ENCODE results near the gene MAD1L1.

The MAD1L1 gene

DNA sequence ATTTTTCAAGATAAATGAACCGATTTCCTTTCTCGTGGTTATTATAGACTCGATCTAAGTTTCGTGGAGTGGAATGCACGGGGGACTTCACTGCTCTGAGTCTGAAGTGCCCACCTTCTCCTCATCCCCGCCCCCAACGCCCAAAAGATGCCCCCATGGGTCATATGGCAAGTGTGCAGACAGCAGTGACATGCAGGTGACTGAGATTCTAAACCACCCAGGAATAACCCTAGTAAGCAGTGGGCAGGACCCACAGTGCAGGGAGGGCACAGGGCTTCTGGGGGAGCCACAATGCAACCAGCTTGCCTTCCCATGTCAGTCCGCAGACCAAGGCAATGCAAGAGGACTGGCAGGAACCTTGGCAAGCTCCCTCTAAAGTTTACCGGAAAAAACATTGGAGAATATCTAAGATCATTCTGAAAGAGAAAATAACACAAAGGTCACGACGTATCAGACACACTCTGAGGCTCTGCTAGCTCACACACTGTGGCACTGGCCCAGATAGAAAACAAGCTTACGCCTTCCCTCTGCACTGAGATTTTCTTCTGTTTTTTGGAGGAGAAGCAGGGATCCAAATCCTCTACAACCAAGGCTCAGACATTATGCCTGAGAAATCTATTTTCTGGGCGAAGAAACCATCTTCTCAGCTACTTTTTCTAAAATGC, 239.6 kb downstream of the MAD1L1 start:
- DNase-seq (ENCODE audit: low read depth in 2 of 2, low spot score in 1 of 2): no peak

DNA sequence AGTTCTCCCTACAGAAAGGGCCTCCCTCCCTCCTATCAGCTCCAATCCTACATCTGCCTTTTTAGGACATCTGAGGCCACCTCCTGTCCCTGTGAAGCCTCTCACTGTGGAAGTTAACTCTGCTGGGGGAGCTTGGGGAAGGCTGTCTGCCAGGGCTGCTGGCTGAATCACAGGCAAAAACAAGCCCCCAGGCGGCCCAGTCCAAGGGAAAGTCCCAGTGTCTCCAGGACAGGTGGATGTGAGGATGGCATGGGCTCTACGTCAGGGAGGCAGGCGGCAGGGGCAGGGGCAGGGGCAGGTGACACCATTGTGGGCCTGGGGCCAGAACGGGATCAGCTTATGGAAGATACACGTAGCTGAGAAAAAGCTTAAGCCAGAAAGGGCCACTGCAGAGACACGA, 240.2 kb downstream of the MAD1L1 start:
- no peak for DNase-seq (ENCODE audit: low read depth in 2 of 2, low spot score in 1 of 2)

DNA sequence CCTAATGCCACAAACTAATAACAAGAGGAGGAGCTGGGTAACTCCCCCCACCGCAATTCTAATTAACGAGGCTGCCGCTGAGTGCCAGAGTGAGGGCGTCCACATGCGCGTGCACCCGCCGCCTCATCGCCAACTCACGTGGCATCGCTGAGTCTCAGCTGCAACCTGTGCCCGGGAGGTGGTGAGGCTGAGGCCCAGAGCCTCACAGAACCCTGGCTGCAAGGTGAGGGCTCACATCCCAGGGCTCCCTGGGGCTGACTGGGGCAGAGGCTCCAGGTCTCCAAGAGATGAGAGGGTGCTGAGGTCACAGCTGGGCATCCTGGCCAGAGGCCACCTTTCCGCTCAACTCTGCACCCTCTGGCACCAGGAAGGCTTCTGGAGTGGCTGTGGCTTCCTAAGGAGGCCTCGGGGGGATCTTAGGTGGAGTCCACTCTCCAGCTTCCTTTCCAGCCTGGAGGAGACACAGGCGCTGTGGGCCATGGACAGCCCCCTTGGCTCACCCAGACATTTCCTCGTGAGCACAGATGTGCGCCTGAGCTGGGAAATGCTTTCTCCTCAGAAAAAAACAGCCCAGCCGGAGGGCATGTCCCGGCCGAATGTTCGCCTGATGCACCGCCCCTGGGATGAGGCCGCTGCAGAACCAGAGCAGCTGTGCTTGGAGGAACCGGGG, 242.6 kb downstream of the MAD1L1 start:
- DNase-seq (ENCODE audit: low read depth in 2 of 2, low spot score in 1 of 2): no peak

GRCh38 chr7:1989049-1989860, 243.5 kb downstream of the MAD1L1 start:
- no peak for DNase-seq (ENCODE audit: low read depth in 2 of 2, low spot score in 1 of 2)

- no peak for DNase-seq (ENCODE audit: low read depth in 2 of 2, low spot score in 1 of 2)
These were observed 244.2 kb downstream of the MAD1L1 start for GRCh38 chr7:1988533-1988930.

DNA sequence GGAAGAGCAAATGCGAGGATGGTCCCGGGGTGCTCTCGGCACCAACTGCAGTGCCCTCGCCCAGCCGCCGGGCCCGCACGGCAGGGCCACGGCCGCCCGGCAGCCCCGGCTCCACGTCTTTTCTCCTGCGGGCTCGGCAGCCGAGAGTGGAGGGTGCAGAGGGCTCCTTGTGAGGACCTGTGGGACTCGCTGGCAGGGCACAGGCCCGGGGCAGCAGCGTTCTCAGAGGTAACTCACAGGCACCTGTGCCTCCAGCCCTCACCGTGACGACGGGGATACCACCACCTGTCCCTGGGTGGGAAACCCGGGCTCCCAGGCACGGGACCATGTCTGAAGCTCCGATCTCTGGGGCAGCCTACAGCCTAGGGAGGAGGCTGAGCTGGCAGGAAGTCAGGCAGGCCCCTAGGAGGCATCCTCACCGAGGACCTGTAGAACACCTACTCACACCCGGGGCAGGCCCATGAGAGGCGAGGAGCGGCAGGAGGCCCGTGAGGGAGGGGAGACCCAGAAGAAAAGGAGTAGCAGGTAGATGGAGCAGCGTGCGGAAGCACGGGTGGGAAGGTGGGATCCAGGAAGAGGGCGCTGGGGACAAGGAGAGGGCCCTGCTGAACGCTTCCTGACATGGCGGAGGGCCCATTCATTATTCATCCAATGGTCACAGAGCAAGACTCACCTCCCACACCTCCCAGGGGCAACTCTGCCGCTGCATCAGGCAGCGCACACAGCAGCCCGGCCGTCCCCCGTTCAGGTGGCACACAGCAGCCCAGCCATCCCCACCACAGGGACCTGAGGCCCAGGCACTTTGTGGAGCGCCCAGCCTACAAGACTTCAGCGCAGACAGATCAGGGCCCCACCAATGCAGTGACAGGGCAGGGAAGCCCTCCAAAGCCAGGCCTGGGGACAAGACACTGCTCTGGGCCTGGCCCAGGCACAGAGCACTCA, 244.9 kb downstream of the MAD1L1 start:
- DNase-seq (ENCODE audit: low read depth in 2 of 2, low spot score in 1 of 2): no peak

DNA sequence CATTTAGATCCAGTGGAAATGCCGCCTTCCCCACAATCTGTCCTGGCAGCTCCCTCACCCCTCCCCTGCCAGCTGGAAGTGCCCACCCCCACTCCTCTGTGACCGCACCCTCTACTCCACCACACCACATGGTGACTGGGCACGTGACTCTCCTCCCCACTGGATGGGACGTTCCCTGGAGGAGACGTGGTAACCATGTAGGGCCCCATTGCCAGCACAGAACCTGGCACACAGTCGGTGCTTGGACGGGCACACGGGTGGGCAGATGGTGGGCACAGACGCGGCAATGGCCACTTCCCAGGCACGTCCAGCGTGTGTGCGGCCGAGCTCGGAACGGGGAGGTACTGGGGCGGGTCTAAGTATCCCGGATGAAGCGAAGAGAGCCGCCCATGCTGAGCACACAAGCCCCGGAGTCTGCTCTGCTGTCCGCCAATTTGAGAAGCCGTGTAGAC, 245.6 kb downstream of the MAD1L1 start:
- no peak for DNase-seq (ENCODE audit: low read depth in 2 of 2, low spot score in 1 of 2)

GRCh38 chr7:1986366-1987083, 246.2 kb downstream of the MAD1L1 start:
- no peak for DNase-seq (ENCODE audit: low read depth in 2 of 2, low spot score in 1 of 2)

DNA sequence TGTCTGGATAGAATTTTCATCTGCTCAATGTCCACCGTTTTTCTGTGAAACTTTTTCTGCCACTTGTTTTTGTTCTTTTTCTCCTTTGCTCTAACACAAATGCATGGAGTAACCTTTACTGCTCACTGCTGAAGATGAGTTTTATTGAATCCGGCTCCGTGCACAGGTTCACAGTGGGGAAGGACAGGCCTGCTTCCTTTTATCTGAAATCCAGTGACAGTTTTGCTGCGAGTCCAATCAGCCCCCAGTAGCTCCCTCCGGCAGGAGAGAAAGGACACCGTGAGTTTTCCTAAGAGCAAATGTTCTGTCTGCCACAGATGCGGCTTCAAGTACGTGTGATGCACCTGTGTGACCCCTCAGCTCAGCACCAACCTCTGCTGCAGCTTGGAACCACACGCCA, 246.8 kb downstream of the MAD1L1 start:
- DNase-seq (ENCODE audit: low read depth in 2 of 2, low spot score in 1 of 2): no peak

DNA sequence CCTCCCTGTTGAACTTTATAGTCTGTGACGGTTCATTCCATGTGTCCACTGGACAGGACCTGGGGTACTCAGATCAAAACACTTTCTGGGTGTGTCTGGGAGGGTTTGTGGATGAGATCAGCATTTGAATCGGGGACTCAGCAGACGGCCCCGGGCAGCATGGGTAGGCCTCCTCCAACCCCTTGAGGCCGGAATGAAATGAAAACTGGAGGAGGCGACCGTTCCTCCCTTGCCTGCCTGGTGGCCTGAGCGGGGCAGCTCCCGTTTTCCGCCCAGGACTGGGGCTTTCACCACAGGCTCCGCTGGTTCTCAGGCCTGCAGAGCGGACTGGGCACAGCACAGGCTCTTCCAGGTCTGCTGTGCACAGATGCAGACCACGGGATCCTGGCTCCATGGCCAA, 247.7 kb downstream of the MAD1L1 start:
- no peak for DNase-seq (ENCODE audit: low read depth in 2 of 2, low spot score in 1 of 2)

DNA sequence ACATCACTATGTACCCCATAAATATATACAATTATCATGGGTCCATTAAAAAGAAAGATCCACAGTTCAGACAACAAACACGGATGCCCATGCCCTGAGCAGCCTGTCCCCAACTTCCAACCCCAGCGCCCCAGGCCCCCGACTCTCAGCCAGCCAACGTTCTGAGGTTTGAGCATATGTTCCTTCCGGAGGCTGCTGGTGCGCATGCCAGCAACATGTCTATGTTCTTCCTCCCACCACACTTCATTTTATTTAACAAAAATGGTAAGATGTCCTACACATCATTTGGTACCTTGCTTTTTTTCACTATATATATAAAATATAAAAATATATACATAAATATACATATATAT, 250.9 kb downstream of the MAD1L1 start:
- no peak for DNase-seq (ENCODE audit: low read depth in 2 of 2, low spot score in 1 of 2)

- DNase-seq (ENCODE audit: low read depth in 2 of 2, low spot score in 1 of 2): no peak
These were observed 251.4 kb downstream of the MAD1L1 start for GRCh38 chr7:1981201-1981877.

GRCh38 chr7:1979591-1980560, 252.9 kb downstream of the MAD1L1 start:
- DNase-seq (ENCODE audit: low read depth in 2 of 2, low spot score in 1 of 2): no peak

- no peak for DNase-seq (ENCODE audit: low read depth in 2 of 2, low spot score in 1 of 2)
These were observed 253.8 kb downstream of the MAD1L1 start for GRCh38 chr7:1978656-1979590.

DNA sequence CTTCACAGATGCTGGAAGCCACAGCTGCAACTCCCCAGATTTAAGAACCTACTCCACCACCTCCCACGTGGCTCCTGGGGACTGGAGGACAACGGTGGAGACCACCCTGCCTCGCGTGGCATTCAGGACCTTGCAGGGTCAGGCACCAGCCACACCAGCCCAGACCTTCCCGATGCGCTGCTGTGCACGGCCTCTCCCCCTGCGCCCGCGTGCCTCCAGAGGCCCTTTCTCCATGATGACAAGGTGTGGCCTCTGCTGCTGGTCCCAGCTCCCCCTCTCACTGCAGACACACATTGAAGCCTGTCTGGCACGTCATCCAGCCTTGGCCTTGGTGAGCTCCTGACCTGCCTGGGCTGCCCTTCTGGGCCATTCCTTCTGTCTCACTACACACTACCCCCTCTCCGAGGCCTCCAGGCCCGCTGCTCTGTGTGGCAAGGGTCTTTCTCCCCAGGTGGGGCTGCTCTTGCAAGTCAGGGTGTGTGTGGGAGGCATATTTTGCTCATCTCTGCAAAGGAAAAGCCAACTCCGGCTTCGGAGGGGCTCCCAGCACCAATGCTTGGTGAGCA, 254.8 kb downstream of the MAD1L1 start:
- DNase-seq (ENCODE audit: low read depth in 2 of 2, low spot score in 1 of 2): no peak

- DNase-seq (ENCODE audit: low read depth in 2 of 2, low spot score in 1 of 2): no peak
These were observed 255.5 kb downstream of the MAD1L1 start for GRCh38 chr7:1977059-1977875.

Data from stimulated activated CD8-positive, alpha-beta memory T cell treated with anti-CD3 and anti-CD28 coated beads, Interleukin-4, amount 100 ng/mL, for 4 hours (primary cell).